ENCODE data around the gene CDC20B. TPM values are rescaled to one million over a fixed set of nuclear protein-coding genes. Genes with fewer than 3 reads are reported as not detected.
A peak's percentile ranks its signal among the peaks of the same experiment; 100 is the strongest.

CDC20B gene
- polyA plus RNA-seq (ENCODE audit: low read depth in 6 of 6) = not detected

- H3K27ac Mint-ChIP-seq = peak within 1 kb of the TSS; percentile 87 to 100 (median 98)
- peaks cover 37 to 41% (median 41%) of the 10 kb centered on the region in 3 donors for H3K4me1 Mint-ChIP-seq
- peaks cover 56 to 65% (median 60%) of the 10 kb centered on the region in 3 donors for H3K27me3 Mint-ChIP-seq
- H3K9me3 Mint-ChIP-seq = peaks cover 0 to 15% (median 6%) of the 10 kb centered on the region in 7 donors
- ATAC-seq (ENCODE audit: low read depth in 2 of 2) (peak; percentile 82 to 83), DNase-seq (peak; percentile 84)
- H3K36me3 Mint-ChIP-seq = peaks cover 0 to 10% of the 10 kb centered on the region in 2 donors
- peak within 1 kb of the TSS; percentile 87 to 98 (median 93) for H3K4me3 Mint-ChIP-seq
These were observed at the start of gene CDC20B for GRCh38 chr5:55172937-55173686. CDC20B (minus strand) TSS chr5:55173177; CDS start chr5:55173000, 177 bp downstream.

GRCh38 chr5:55222092-55222984 lies 49.4 kb upstream of the CDC20B start:
- Mint-ChIP-seq H3K4me3 (peak overlapping the region in 6 of 8 donors; percentile 23 to 80 (median 74)), H3K9me3 (peaks cover 0 to 9% (median 0%) of the 10 kb centered on the region in 7 donors), H3K27me3 (peaks cover 75 to 87% (median 76%) of the 10 kb centered on the region in 3 donors), H3K27ac (peak overlapping the region in 2 of 6 donors; percentile 70 to 87), H3K4me1 (peaks cover 23 to 46% (median 41%) of the 10 kb centered on the region in 3 donors), H3K36me3 (no peaks in the 10 kb centered on the region)
- DNase-seq = no peak
- ATAC-seq (ENCODE audit: low read depth in 2 of 2) = no peak

- Mint-ChIP-seq H3K9me3 (peaks cover 0 to 9% (median 0%) of the 10 kb centered on the region in 7 donors), H3K27ac (peak overlapping the region in 2 of 6 donors; percentile 20 to 36), H3K4me1 (peaks cover 18 to 38% (median 35%) of the 10 kb centered on the region in 3 donors), H3K36me3 (no peaks in the 10 kb centered on the region), H3K4me3 (peak overlapping the region; percentile 55 to 84 (median 73)), H3K27me3 (peaks cover 73 to 86% (median 74%) of the 10 kb centered on the region in 3 donors)
- no peak for DNase-seq
- peak; percentile 40 to 43 for ATAC-seq (ENCODE audit: low read depth in 2 of 2)
These were observed 47.6 kb upstream of the CDC20B start for GRCh38 chr5:55220433-55221185.

- Mint-ChIP-seq H3K27ac (no peak overlapping the region), H3K27me3 (peaks cover 65 to 84% (median 66%) of the 10 kb centered on the region in 3 donors), H3K36me3 (no peaks in the 10 kb centered on the region), H3K4me1 (peaks cover 18 to 38% (median 35%) of the 10 kb centered on the region in 3 donors), H3K4me3 (peak overlapping the region in 6 of 8 donors; percentile 42 to 84 (median 73)), H3K9me3 (peaks cover 0 to 9% (median 0%) of the 10 kb centered on the region in 7 donors)
- DNase-seq (no peak), ATAC-seq (ENCODE audit: low read depth in 2 of 2) (no peak)
These were observed 46.8 kb upstream of the CDC20B start for GRCh38 chr5:55219770-55220169.

- Mint-ChIP-seq H3K27ac (peak overlapping the region in 1 of 6 donors; percentile 48), H3K4me1 (peaks cover 17 to 36% (median 33%) of the 10 kb centered on the region in 3 donors), H3K36me3 (no peaks in the 10 kb centered on the region), H3K9me3 (peaks cover 0 to 9% (median 0%) of the 10 kb centered on the region in 7 donors), H3K4me3 (peak overlapping the region in 1 of 8 donors; percentile 65), H3K27me3 (peaks cover 58 to 76% (median 63%) of the 10 kb centered on the region in 3 donors)
- no peak for DNase-seq
- no peak for ATAC-seq (ENCODE audit: low read depth in 2 of 2)
These were observed 46.0 kb upstream of the CDC20B start for GRCh38 chr5:55218967-55219366.

GRCh38 chr5:55211184-55211874 lies 38.4 kb upstream of the CDC20B start:
- H3K27ac Mint-ChIP-seq = no peak overlapping the region
- no peaks in the 10 kb centered on the region for H3K36me3 Mint-ChIP-seq
- no peaks in the 10 kb centered on the region for H3K9me3 Mint-ChIP-seq
- DNase-seq (no peak), ATAC-seq (ENCODE audit: low read depth in 2 of 2) (no peak)
- no peaks in the 10 kb centered on the region for H3K4me1 Mint-ChIP-seq
- H3K27me3 Mint-ChIP-seq = peaks cover 15 to 38% (median 18%) of the 10 kb centered on the region in 3 donors
- H3K4me3 Mint-ChIP-seq = no peak overlapping the region

GRCh38 chr5:55205001-55205400 lies 32.0 kb upstream of the CDC20B start:
- no peak overlapping the region for H3K27ac Mint-ChIP-seq
- DNase-seq (no peak), ATAC-seq (ENCODE audit: low read depth in 2 of 2) (no peak)
- peaks cover 12 to 51% (median 45%) of the 10 kb centered on the region in 3 donors for H3K27me3 Mint-ChIP-seq
- peaks cover 0 to 7% (median 5%) of the 10 kb centered on the region in 7 donors for H3K9me3 Mint-ChIP-seq
- H3K4me1 Mint-ChIP-seq = no peaks in the 10 kb centered on the region
- no peak overlapping the region for H3K4me3 Mint-ChIP-seq
- H3K36me3 Mint-ChIP-seq = no peaks in the 10 kb centered on the region

GRCh38 chr5:55191165-55191564 lies 18.2 kb upstream of the CDC20B start:
- H3K27ac Mint-ChIP-seq = no peak overlapping the region
- ATAC-seq (ENCODE audit: low read depth in 2 of 2) = no peak
- no peaks in the 10 kb centered on the region for H3K4me1 Mint-ChIP-seq
- peaks cover 47 to 55% (median 49%) of the 10 kb centered on the region in 3 donors for H3K27me3 Mint-ChIP-seq
- H3K4me3 Mint-ChIP-seq = no peak overlapping the region
- H3K9me3 Mint-ChIP-seq = peaks cover 0 to 2% (median 0%) of the 10 kb centered on the region in 7 donors
- DNase-seq = no peak
- no peaks in the 10 kb centered on the region for H3K36me3 Mint-ChIP-seq

- Mint-ChIP-seq H3K36me3 (no peaks in the 10 kb centered on the region), H3K27ac (no peak overlapping the region), H3K4me1 (no peaks in the 10 kb centered on the region), H3K27me3 (peaks cover 46 to 70% (median 67%) of the 10 kb centered on the region in 3 donors), H3K9me3 (peaks cover 0 to 6% (median 0%) of the 10 kb centered on the region in 7 donors), H3K4me3 (no peak overlapping the region)
- DNase-seq (no peak), ATAC-seq (ENCODE audit: low read depth in 2 of 2) (no peak)
These were observed 15.9 kb upstream of the CDC20B start for GRCh38 chr5:55188656-55189540.

GRCh38 chr5:55187370-55187769 lies 14.4 kb upstream of the CDC20B start:
- DNase-seq (no peak), ATAC-seq (ENCODE audit: low read depth in 2 of 2) (no peak)
- Mint-ChIP-seq H3K4me3 (no peak overlapping the region), H3K27me3 (peaks cover 38 to 66% (median 63%) of the 10 kb centered on the region in 3 donors), H3K4me1 (no peaks in the 10 kb centered on the region), H3K36me3 (no peaks in the 10 kb centered on the region), H3K27ac (no peak overlapping the region), H3K9me3 (peaks cover 0 to 13% (median 4%) of the 10 kb centered on the region in 7 donors)

- DNase-seq (no peak), ATAC-seq (ENCODE audit: low read depth in 2 of 2) (no peak)
- H3K4me1 Mint-ChIP-seq = peaks cover 20 to 23% (median 22%) of the 10 kb centered on the region in 3 donors
- H3K36me3 Mint-ChIP-seq = peaks cover 0 to 16% of the 10 kb centered on the region in 2 donors
- H3K4me3 Mint-ChIP-seq = no peak overlapping the region
- H3K27me3 Mint-ChIP-seq = peaks cover 63 to 81% (median 71%) of the 10 kb centered on the region in 3 donors
- no peak overlapping the region for H3K27ac Mint-ChIP-seq
- peaks cover 5 to 25% (median 15%) of the 10 kb centered on the region in 7 donors for H3K9me3 Mint-ChIP-seq
These were observed 7.0 kb upstream of the CDC20B start for GRCh38 chr5:55180016-55180415.

Measured in naive B cell (primary cell).